Breast epithelium (tissue), 3 donors: ENCODE results near the gene CNBP.

ENCODE experiments used
- POLR2AphosphoS5 ChIP-seq, 3 donors: sonication (generic); formaldehyde crosslinking; IDR thresholded peaks; one replicate each; pipeline ENCODE4 v1.6.1; 2017; ENCODE audit warnings: antibody characterized with exemption in 3 of 3
- TF ChIP-seq, protein P1 (sequence below), 3 donors: fragments of 450-650 bp; IDR thresholded peaks; one replicate each; pipeline ENCODE4 v1.5.1; 2016 to 2017; ENCODE audit warnings: antibody characterized with exemption in 3 of 3, mild to moderate bottlenecking in 3 of 3, moderate library complexity in 3 of 3

DNA sequence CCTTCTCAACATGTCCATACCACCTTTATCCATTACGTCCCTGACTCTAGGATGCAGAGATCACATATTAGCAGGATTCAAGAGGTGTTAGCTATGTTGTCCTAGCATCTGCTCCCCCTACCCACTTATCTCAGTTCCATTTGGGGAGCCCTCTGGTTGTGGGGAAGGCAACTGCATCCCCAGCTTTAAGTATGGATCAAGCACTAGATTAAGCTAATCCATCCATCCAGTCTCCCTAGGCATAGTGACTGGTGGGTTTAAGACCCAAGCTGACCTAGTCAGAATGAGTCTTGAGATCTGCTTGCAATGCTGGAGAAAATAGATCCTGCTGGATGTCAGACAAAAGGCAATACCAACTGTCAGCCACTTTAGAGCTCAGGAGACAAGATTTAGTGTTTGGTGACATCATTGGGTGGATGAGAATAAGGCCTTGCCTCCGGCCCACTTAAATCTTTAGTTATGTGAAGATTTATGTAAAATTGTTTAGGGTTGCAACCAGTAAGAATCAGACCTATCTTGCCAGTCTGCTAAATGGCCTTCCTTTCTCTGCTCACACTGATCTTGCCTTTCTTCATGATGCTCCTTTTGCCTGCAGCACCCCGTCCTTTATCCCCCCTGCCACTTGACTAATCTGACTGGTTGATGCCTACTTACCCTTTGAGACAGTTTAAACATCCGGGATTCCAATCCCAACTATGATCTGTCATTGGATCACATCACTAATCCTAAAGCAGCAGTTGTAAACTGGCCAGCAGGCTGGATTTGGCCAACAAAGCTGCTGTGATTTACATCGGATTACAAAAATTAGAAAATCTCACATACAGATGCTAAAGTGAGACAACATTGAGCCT lies 20.7 kb downstream of the CNBP start:
- no peak for TF ChIP-seq POLR2AphosphoS5 (IDR thresholded peaks at IDR 0.05)
- TF ChIP-seq, protein P1, sequence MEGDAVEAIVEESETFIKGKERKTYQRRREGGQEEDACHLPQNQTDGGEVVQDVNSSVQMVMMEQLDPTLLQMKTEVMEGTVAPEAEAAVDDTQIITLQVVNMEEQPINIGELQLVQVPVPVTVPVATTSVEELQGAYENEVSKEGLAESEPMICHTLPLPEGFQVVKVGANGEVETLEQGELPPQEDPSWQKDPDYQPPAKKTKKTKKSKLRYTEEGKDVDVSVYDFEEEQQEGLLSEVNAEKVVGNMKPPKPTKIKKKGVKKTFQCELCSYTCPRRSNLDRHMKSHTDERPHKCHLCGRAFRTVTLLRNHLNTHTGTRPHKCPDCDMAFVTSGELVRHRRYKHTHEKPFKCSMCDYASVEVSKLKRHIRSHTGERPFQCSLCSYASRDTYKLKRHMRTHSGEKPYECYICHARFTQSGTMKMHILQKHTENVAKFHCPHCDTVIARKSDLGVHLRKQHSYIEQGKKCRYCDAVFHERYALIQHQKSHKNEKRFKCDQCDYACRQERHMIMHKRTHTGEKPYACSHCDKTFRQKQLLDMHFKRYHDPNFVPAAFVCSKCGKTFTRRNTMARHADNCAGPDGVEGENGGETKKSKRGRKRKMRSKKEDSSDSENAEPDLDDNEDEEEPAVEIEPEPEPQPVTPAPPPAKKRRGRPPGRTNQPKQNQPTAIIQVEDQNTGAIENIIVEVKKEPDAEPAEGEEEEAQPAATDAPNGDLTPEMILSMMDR (IDR thresholded peaks at IDR 0.05): no peak
